Ishikawa (cell line): Measurements from ENCODE around the gene STX1B.
A peak's percentile ranks its signal among the peaks of the same experiment; 100 is the strongest.

ENCODE experiments used
- CEBPB ChIP-seq: IDR thresholded peaks from 2 replicates; pipeline ENCODE4 v1.6.1; 2012
- CREB1 ChIP-seq: IDR thresholded peaks from 2 replicates; pipeline ENCODE4 v1.6.1; 2012; ENCODE audit warnings: low read depth
- EGR1 ChIP-seq: IDR thresholded peaks from 2 replicates; pipeline ENCODE4 v1.6.1; 2012
- EP300 ChIP-seq: IDR thresholded peaks from 2 replicates; pipeline ENCODE4 v1.6.1; 2012; ENCODE audit warnings: borderline replicate concordance
- FOXM1 ChIP-seq: IDR thresholded peaks from 2 replicates; pipeline ENCODE4 v1.6.1; 2012; ENCODE audit warnings: low read depth, borderline replicate concordance
- MAX ChIP-seq: IDR thresholded peaks from 2 replicates; pipeline ENCODE4 v1.6.1; 2012
- NFIC ChIP-seq: IDR thresholded peaks from 2 replicates; pipeline ENCODE4 v1.6.1; 2012
- RAD21 ChIP-seq: IDR thresholded peaks from 2 replicates; pipeline ENCODE4 v1.6.1; 2012; ENCODE audit warnings: low read depth
- TAF1 ChIP-seq: IDR thresholded peaks from 2 replicates; pipeline ENCODE4 v1.6.1; 2012; ENCODE audit warnings: low read depth, mild to moderate bottlenecking
- TCF12 ChIP-seq: IDR thresholded peaks from 2 replicates; pipeline ENCODE4 v1.6.1; 2012; ENCODE audit warnings: low read depth
- TEAD4 ChIP-seq: IDR thresholded peaks from 2 replicates; pipeline ENCODE4 v1.6.1; 2012
- USF1 ChIP-seq: IDR thresholded peaks from 2 replicates; pipeline ENCODE4 v1.6.1; 2012
- YY1 ChIP-seq: IDR thresholded peaks from 2 replicates; pipeline ENCODE4 v1.6.1; 2012; ENCODE audit warnings: low read depth
- ZBTB7A ChIP-seq: IDR thresholded peaks from 2 replicates; pipeline ENCODE4 v1.6.1; 2012; ENCODE audit warnings: low read depth
- TF ChIP-seq, protein P1 (sequence below): IDR thresholded peaks from 2 replicates; pipeline ENCODE4 v1.6.1; 2012; ENCODE audit warnings: low read depth, mild to moderate bottlenecking

Gene STX1B

GRCh38 chr16:30996324-30996984 is 14.0 kb downstream of the STX1B start:
- TF ChIP-seq ZBTB7A (peak; percentile 18; the same call in 1 of the 2 replicates), EGR1 (no peak)

DNA sequence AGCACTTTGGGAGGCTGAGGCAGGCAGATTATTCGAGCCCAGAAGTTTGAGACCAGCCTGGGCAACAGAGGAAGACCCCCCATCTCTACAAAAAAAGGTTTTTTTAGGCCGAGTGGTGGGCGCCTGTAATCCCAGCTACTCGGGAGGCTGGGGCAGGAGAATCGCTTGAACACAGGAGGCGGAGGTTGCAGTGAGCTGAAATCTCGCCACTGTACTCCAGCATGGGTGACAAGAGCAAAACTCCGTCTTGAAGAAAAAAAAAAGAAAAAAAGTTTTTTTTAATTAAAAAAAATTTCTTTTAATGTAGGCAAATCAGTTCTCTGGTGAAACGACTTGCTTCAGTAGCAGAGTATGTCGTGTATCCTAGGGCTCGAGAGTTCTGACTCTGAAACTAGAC is 14.5 kb downstream of the STX1B start:
- TF ChIP-seq ZBTB7A = no peak
- no peak for TF ChIP-seq EGR1
- no peak for TF ChIP-seq EP300
- no peak for TF ChIP-seq RAD21
- TF ChIP-seq TEAD4 = no peak
- no peak for TF ChIP-seq FOXM1
- TF ChIP-seq USF1 = no peak

GRCh38 chr16:30992931-30993816 is 17.3 kb downstream of the STX1B start:
- TF ChIP-seq MAX (no peak), CREB1 (no peak), EGR1 (no peak), USF1 (no peak), EP300 (no peak), TCF12 (no peak), RAD21 (no peak), YY1 (no peak), TAF1 (no peak), CEBPB (no peak), TEAD4 (no peak), NFIC (no peak), FOXM1 (no peak), ZBTB7A (no peak)
- TF ChIP-seq, protein P1, sequence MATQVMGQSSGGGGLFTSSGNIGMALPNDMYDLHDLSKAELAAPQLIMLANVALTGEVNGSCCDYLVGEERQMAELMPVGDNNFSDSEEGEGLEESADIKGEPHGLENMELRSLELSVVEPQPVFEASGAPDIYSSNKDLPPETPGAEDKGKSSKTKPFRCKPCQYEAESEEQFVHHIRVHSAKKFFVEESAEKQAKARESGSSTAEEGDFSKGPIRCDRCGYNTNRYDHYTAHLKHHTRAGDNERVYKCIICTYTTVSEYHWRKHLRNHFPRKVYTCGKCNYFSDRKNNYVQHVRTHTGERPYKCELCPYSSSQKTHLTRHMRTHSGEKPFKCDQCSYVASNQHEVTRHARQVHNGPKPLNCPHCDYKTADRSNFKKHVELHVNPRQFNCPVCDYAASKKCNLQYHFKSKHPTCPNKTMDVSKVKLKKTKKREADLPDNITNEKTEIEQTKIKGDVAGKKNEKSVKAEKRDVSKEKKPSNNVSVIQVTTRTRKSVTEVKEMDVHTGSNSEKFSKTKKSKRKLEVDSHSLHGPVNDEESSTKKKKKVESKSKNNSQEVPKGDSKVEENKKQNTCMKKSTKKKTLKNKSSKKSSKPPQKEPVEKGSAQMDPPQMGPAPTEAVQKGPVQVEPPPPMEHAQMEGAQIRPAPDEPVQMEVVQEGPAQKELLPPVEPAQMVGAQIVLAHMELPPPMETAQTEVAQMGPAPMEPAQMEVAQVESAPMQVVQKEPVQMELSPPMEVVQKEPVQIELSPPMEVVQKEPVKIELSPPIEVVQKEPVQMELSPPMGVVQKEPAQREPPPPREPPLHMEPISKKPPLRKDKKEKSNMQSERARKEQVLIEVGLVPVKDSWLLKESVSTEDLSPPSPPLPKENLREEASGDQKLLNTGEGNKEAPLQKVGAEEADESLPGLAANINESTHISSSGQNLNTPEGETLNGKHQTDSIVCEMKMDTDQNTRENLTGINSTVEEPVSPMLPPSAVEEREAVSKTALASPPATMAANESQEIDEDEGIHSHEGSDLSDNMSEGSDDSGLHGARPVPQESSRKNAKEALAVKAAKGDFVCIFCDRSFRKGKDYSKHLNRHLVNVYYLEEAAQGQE = no peak

GRCh38 chr16:30992276-30992780 is 18.1 kb downstream of the STX1B start:
- no peak for TF ChIP-seq YY1
- TF ChIP-seq TCF12 = no peak
- no peak for TF ChIP-seq CREB1
- no peak for TF ChIP-seq FOXM1
- TF ChIP-seq TEAD4 = no peak

DNA sequence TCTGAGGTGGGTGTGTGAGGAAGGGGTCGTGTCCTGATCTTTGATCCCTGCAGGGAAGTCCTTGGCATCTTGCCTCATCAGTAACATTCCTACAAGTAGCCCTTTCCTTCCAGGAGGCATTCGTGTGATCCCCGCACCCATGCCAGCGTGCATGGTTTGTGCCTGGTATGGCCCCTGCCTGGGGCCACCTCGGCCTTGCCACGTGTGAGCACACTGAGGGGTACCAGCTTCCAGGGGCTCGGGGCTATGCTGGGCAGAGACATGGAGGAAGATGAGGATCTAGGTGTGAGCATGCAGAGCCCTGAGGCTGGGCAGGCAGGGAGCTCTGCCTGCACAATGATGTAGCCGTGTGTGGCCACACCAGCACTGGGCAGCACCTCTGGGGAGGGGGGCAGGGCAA is 19.4 kb downstream of the STX1B start:
- TF ChIP-seq FOXM1 (no peak), YY1 (no peak), USF1 (no peak), TCF12 (no peak)

GRCh38 chr16:30990105-30990504 is 20.3 kb downstream of the STX1B start:
- TF ChIP-seq NFIC = no peak
- TF ChIP-seq CEBPB = no peak
- TF ChIP-seq RAD21 = no peak
- TF ChIP-seq TCF12 = no peak
- TF ChIP-seq EP300 = no peak
- TF ChIP-seq FOXM1 = no peak
- no peak for TF ChIP-seq EGR1
- TF ChIP-seq CREB1 = no peak
- TF ChIP-seq USF1 = no peak
- TF ChIP-seq YY1 = no peak
- TF ChIP-seq TAF1 = no peak
- TF ChIP-seq, protein P1 = no peak
- TF ChIP-seq MAX = no peak
- TF ChIP-seq ZBTB7A = no peak
- TF ChIP-seq TEAD4 = no peak
